Chondrocyte (in vitro differentiated cells): ENCODE data around the gene DIP2C. TPM values are rescaled to one million over a fixed set of nuclear protein-coding genes. Genes with fewer than 3 reads are reported as not detected.

Experiments used
- DNase-seq: peaks from one replicate; pipeline ENCODE4 v3.0.0; 2021; ENCODE audit warnings: mixed read lengths, low spot score
- H3K27ac Mint-ChIP-seq: one replicate; pipeline ENCODE4 v1.8.0; 2021; ENCODE audit warnings: mild to moderate bottlenecking, moderate library complexity, mixed read lengths; ENCODE audit not compliant: unreplicated experiment
- H3K27me3 Mint-ChIP-seq: 2 replicates; pipeline ENCODE4 v1.8.0; 2021; ENCODE audit warnings: low read depth, mixed read lengths
- H3K36me3 Mint-ChIP-seq: 2 replicates; pipeline ENCODE4 v1.8.0; 2021; ENCODE audit warnings: low read depth, mixed read lengths
- H3K4me1 Mint-ChIP-seq: 2 replicates; pipeline ENCODE4 v1.8.0; 2021; ENCODE audit warnings: low read depth, mild to moderate bottlenecking, mixed read lengths
- H3K4me3 Mint-ChIP-seq: one replicate; pipeline ENCODE4 v1.8.0; 2021; ENCODE audit warnings: mild to moderate bottlenecking, moderate library complexity, mixed read lengths; ENCODE audit not compliant: unreplicated experiment
- H3K9me3 Mint-ChIP-seq: 2 replicates; pipeline ENCODE4 v1.8.0; 2021; ENCODE audit warnings: low read depth, mixed read lengths
- CTCF ChIP-seq: fragments of 200-600 bp; sonication (generic); IDR thresholded peaks from 2 replicates; pipeline ENCODE4 v1.5.0; 2021; ENCODE audit warnings: antibody characterized with exemption, mild to moderate bottlenecking, moderate library complexity
- total RNA-seq: library from RNA; stranded (reverse); gene quantifications from 3 replicates; pipeline ENCODE4 v1.2.1, GENCODE V29; 2021

The DIP2C gene
- total RNA-seq, 1 donor from 2014 or later: 47.9 TPM

GRCh38 chr10:248307-248706 is 441.2 kb downstream of the DIP2C start:
- DNase-seq: no peak
- H3K9me3 Mint-ChIP-seq: no peaks in the 10 kb centered on the region
- peaks cover 48% of the 10 kb centered on the region for H3K36me3 Mint-ChIP-seq
- no peaks in the 10 kb centered on the region for H3K27me3 Mint-ChIP-seq
- no peak for TF ChIP-seq CTCF
- H3K4me3 Mint-ChIP-seq: no peak overlapping the region
- H3K4me1 Mint-ChIP-seq: no peaks in the 10 kb centered on the region
- no peak overlapping the region for H3K27ac Mint-ChIP-seq

DNA sequence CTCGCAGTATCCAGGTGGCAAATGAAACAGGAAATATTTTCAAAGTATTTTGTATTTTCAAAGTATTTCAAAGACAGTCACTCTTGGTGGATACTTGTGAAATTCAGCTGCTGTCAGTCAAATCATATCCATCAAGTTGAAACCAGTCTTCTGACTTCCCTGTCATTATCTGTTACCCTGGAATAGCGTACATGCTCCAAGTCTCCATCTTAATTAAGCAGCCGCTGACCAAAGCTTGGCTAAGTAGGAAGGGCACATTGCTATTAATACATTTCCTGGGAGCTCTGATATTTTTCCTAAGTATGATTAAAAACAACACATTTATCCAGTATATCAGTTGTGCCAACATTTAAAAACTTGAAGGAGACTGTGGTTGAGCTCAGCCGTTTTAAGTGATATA is 442.0 kb downstream of the DIP2C start:
- no peak for DNase-seq
- Mint-ChIP-seq H3K36me3 (peaks cover 47% of the 10 kb centered on the region), H3K27ac (no peak overlapping the region), H3K9me3 (no peaks in the 10 kb centered on the region), H3K4me1 (no peaks in the 10 kb centered on the region), H3K4me3 (no peak overlapping the region), H3K27me3 (no peaks in the 10 kb centered on the region)
- TF ChIP-seq CTCF: no peak

DNA sequence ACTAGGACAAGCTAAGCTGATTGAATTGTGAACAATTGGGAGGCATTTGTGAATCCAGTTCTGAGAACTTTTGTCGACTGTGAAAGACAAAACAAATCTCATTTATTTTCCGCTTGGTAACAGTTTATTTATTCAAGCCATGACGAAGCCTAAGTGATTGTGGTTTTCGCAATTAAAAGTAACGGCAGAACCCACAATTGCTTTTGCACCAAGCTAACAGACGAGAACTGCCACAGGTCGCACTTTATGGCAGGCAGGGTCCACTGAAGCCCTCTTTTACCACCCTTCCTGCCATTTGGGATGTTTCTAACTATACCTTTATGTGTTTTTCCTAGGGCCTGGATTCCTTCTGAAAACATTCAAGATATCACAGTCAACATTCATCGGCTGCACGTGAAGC is 443.0 kb downstream of the DIP2C start:
- Mint-ChIP-seq H3K9me3 (no peaks in the 10 kb centered on the region), H3K4me3 (no peak overlapping the region), H3K27ac (no peak overlapping the region), H3K4me1 (peaks cover 3% of the 10 kb centered on the region), H3K27me3 (no peaks in the 10 kb centered on the region), H3K36me3 (peaks cover 39% of the 10 kb centered on the region)
- no peak for TF ChIP-seq CTCF
- no peak for DNase-seq

DNA sequence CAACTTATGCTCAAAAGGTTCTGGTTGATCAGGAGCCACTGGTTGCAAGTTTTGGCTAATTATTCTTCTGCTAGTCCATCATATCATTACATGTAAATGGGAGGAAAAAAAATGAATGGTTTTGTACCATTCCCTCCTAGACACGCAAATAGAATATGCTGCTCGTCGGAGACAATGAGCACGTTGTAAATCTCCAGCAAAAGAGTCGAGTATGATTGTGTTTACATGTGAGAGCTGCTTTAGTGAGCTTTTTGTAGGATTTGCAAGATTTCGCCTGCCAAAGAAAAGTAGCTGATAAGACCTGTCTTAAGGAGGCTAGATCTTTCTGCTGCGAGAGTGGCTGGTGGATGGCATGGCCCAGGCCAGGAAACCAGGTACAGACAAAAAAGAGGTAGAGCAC is 445.2 kb downstream of the DIP2C start:
- peaks cover 5% of the 10 kb centered on the region for H3K4me1 Mint-ChIP-seq
- H3K4me3 Mint-ChIP-seq: no peak overlapping the region
- H3K9me3 Mint-ChIP-seq: no peaks in the 10 kb centered on the region
- DNase-seq: no peak
- peaks cover 29% of the 10 kb centered on the region for H3K36me3 Mint-ChIP-seq
- no peak overlapping the region for H3K27ac Mint-ChIP-seq
- no peaks in the 10 kb centered on the region for H3K27me3 Mint-ChIP-seq
- TF ChIP-seq CTCF: no peak

- no peak for DNase-seq
- H3K27me3 Mint-ChIP-seq: no peaks in the 10 kb centered on the region
- peaks cover 15% of the 10 kb centered on the region for H3K36me3 Mint-ChIP-seq
- no peak overlapping the region for H3K27ac Mint-ChIP-seq
- TF ChIP-seq CTCF: no peak
- no peak overlapping the region for H3K4me3 Mint-ChIP-seq
- peaks cover 5% of the 10 kb centered on the region for H3K4me1 Mint-ChIP-seq
- no peaks in the 10 kb centered on the region for H3K9me3 Mint-ChIP-seq
Measured at GRCh38 chr10:241966-242643, 447.4 kb downstream of the DIP2C start.
